Neural crest cell (in vitro differentiated cells): ENCODE data around the gene PXMP2. TPM values are rescaled to one million over a fixed set of nuclear protein-coding genes. Genes with fewer than 3 reads are reported as not detected.
"Not testable (repeated sequence)": the region's sequence is repeated elsewhere in the genome, so short reads cannot be mapped to it uniquely, and the experiment has no call there.

Source experiments
- DNase-seq: peaks from one replicate; pipeline ENCODE4 v3.0.0; 2021; ENCODE audit warnings: low read depth, mixed read lengths, low spot score
- H3K27ac Mint-ChIP-seq: one replicate; pipeline ENCODE4 v1.8.0; 2021; ENCODE audit warnings: mild to moderate bottlenecking, mixed read lengths; ENCODE audit not compliant: unreplicated experiment
- H3K27me3 Mint-ChIP-seq: 2 replicates; pipeline ENCODE4 v1.8.0; 2021; ENCODE audit warnings: low read depth, mild to moderate bottlenecking, mixed read lengths
- H3K36me3 Mint-ChIP-seq: 2 replicates; pipeline ENCODE4 v1.8.0; 2021; ENCODE audit warnings: low read depth, mild to moderate bottlenecking, mixed read lengths
- H3K4me1 Mint-ChIP-seq: 2 replicates; pipeline ENCODE4 v1.8.0; 2021; ENCODE audit warnings: mixed read lengths
- H3K4me3 Mint-ChIP-seq: one replicate; pipeline ENCODE4 v1.8.0; 2021; ENCODE audit warnings: mild to moderate bottlenecking, mixed read lengths
- H3K9me3 Mint-ChIP-seq: 2 replicates; pipeline ENCODE4 v1.8.0; 2021; ENCODE audit warnings: mixed read lengths
- CTCF ChIP-seq: fragments of 200-600 bp; sonication (generic); conservative IDR thresholded peaks from 2 replicates; pipeline ENCODE4 v1.5.0; 2021; ENCODE audit warnings: antibody characterized with exemption, mild to moderate bottlenecking
- total RNA-seq: library from RNA; stranded (reverse); gene quantifications from 2 replicates; pipeline ENCODE4 v1.2.1, GENCODE V29; 2021

PXMP2 gene
- total RNA-seq, 1 donor from 2014 or later, result 33.5 TPM

GRCh38 chr12:132748319-132748718 is 60.9 kb downstream of the PXMP2 start:
- no peak for DNase-seq
- H3K27ac Mint-ChIP-seq, result peak overlapping the region; percentile 19
- no peaks in the 10 kb centered on the region for H3K27me3 Mint-ChIP-seq
- no peaks in the 10 kb centered on the region for H3K9me3 Mint-ChIP-seq
- no peaks in the 10 kb centered on the region for H3K4me1 Mint-ChIP-seq
- H3K36me3 Mint-ChIP-seq, result peaks cover 21% of the 10 kb centered on the region
- no peak for TF ChIP-seq CTCF
- H3K4me3 Mint-ChIP-seq, result no peak overlapping the region

GRCh38 chr12:132753670-132754069 is 66.3 kb downstream of the PXMP2 start:
- H3K4me1 Mint-ChIP-seq, H3K9me3 Mint-ChIP-seq, H3K27me3 Mint-ChIP-seq, H3K36me3 Mint-ChIP-seq, H3K4me3 Mint-ChIP-seq, H3K27ac Mint-ChIP-seq, DNase-seq: not testable (repeated sequence)

DNA sequence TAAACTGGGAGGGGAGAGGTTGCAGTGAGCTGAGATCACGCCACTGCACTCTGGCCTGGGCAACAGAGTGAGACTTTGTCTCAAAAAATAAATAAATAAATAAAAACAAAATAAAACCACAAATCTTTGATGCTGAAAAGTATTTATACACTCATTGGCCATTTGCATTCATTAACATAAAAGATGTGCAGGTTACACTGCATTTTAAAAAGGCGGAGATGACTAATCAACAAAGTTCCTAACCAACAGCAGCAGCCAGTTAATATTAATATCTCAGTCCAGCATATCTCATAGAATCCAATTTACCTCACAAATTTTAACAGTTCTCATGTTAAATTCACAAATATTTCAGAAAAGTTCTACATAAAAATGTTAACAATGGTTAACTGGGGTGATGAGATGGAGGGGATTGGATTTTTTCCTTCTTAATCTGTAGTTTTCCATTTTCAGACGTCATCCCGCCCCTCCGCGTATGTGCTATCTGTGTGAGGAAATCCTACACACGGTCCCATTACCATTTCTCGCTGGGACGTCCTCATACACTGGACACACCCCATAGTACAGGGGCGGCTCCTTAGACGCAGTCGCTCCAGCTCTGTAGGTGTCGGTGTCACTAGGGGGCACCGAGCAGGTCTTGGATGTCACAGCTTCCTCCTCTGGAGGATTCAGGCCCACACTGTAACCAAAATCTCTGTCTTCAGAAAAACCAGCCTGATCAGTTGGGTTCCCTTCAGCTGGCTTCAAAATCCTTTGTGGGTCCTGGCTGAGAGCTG is 67.0 kb downstream of the PXMP2 start:
- H3K27ac Mint-ChIP-seq, result no peak overlapping the region
- H3K36me3 Mint-ChIP-seq, result peaks cover 8% of the 10 kb centered on the region
- no peaks in the 10 kb centered on the region for H3K4me1 Mint-ChIP-seq
- no peaks in the 10 kb centered on the region for H3K9me3 Mint-ChIP-seq
- TF ChIP-seq CTCF, result no peak
- no peak overlapping the region for H3K4me3 Mint-ChIP-seq
- H3K27me3 Mint-ChIP-seq, result no peaks in the 10 kb centered on the region
- DNase-seq, result no peak

Other genes starting within 250 kb of the PXMP2 start
- 118 and 121 TPM in 2 replicates for gene FBRSL1, start 197.4 kb upstream of the PXMP2 start, total RNA-seq
- gene LRCOL1, start 77.0 kb upstream of the PXMP2 start, total RNA-seq, result 0.93 and 1.7 TPM in 2 replicates
- not detected in 2 replicates for gene P2RX2, start 68.8 kb upstream of the PXMP2 start, total RNA-seq
- 168 and 174 TPM in 2 replicates for gene POLE, start 245 bp upstream of the PXMP2 start, total RNA-seq
- 61.5 and 61.8 TPM in 2 replicates for gene PGAM5, start 23.3 kb downstream of the PXMP2 start, total RNA-seq
- gene ANKLE2, start 74.2 kb downstream of the PXMP2 start, total RNA-seq, result 93.4 and 100 TPM in 2 replicates
- gene GOLGA3, start 141.3 kb downstream of the PXMP2 start, total RNA-seq, result 33.4 and 35.6 TPM in 2 replicates
- 39.0 and 39.9 TPM in 2 replicates for gene CHFR, start 200.0 kb downstream of the PXMP2 start, total RNA-seq